ENCODE measurements around the gene ARPP19. TPM values are rescaled to one million over a fixed set of nuclear protein-coding genes. Genes with fewer than 3 reads are reported as not detected.

ARPP19 gene
- total and polyA plus RNA-seq, 10 of the 15 experiments (the other 5 are each of a cell fraction or from before 2014, with no cell fraction given) = 77.2 to 167 (median 121) TPM

- no peaks in the 10 kb centered on the region for H3K36me3 ChIP-seq (ENCODE audit: control insufficient read depth in 2 of 2, insufficient read depth in 2 of 2, low read length in 1 of 2)
- H3K79me2 ChIP-seq (ENCODE audit: control insufficient read depth, insufficient read depth, low read length) = peaks cover 14% of the 10 kb centered on the region
- DNase-seq (ENCODE audit: low read depth, low spot score) = no peak
- H3K4me3 ChIP-seq = no peak overlapping the region
- intact Hi-C loops (cut with micrococcal nuclease; ENCODE audit: unreplicated experiment) (no loop called here), in situ Hi-C loops (cut with MboI) (no loop called here)
- ChIA-PET SMC1A (ENCODE audit: uncharacterized antibody, unreplicated experiment) (interaction anchor here (0.6 to 1.3 kb wide), 3 partner anchors 18 to 92 kb away, joined by 3 to 4 read pairs (median 3); no protein-coding TSS in a partner anchor), POLR2A (interaction anchor here (0.6 kb wide), 1 partner anchor 222 kb away, joined by 3 read pairs; no protein-coding TSS in a partner anchor), RAD21 (ENCODE audit: unreplicated experiment) (no interaction called here), CTCF (interaction anchor here (0.8 to 1.2 kb wide), 3 partner anchors 17 to 226 kb away, joined by 3 to 4 read pairs (median 3); no protein-coding TSS in a partner anchor)
- no peaks in the 10 kb centered on the region for H3K9me3 ChIP-seq (replicated peaks; ENCODE audit: control insufficient read depth, insufficient read depth, low read length)
- no peak overlapping the region for H3K4me2 ChIP-seq (ENCODE audit: control insufficient read depth, insufficient read depth)
- H3K27ac ChIP-seq (ENCODE audit: control insufficient read depth, insufficient read depth) = no peak overlapping the region
- no peaks in the 10 kb centered on the region for H3K4me1 ChIP-seq (ENCODE audit: control insufficient read depth, insufficient read depth, low read length)
- ATAC-seq = no peak
- H3K9ac ChIP-seq (ENCODE audit: control insufficient read depth, insufficient read depth, low read length) = no peak overlapping the region
- FAIRE-seq = no peak
- no TSS peak for BruUV-seq (replicated peaks)
- whole genome bisulfite sequencing (ENCODE audit: insufficient coverage, insufficient replicate concordance, low lambda C conversion rate, missing lambda C conversion rate) = 68% methylated on average over 3 of the region's 3 CpGs
- TF ChIP-seq ZBTB40 (IDR thresholded peaks at IDR 0.05; ENCODE audit: borderline replicate concordance) (no peak), NR2C2 (IDR thresholded peaks at IDR 0.05; ENCODE audit: borderline replicate concordance, control insufficient read depth, insufficient read length, low read depth) (no peak), EGR1 (IDR thresholded peaks at IDR 0.05; ENCODE audit: borderline replicate concordance in 1 of 2, low read depth in 2 of 2, low read length in 2 of 2) (no peak), MYB (IDR thresholded peaks at IDR 0.05; ENCODE audit: borderline replicate concordance, low read depth, low read length) (no peak), ZNF217 (IDR thresholded peaks at IDR 0.05) (no peak), SREBF1 (IDR thresholded peaks at IDR 0.05; ENCODE audit: low read length) (no peak), SMAD5 (IDR thresholded peaks at IDR 0.05; ENCODE audit: low read depth) (no peak), BMI1 (IDR thresholded peaks at IDR 0.05; ENCODE audit: borderline replicate concordance) (no peak), MXI1 (IDR thresholded peaks at IDR 0.05; ENCODE audit: low read depth, low read length) (no peak), MTA3 (IDR thresholded peaks at IDR 0.05; ENCODE audit: borderline replicate concordance, low read length) (no peak), SIN3A (IDR thresholded peaks at IDR 0.05; ENCODE audit: low read depth, low read length) (no peak)
- no peaks in the 10 kb centered on the region for H4K20me1 ChIP-seq (ENCODE audit: control insufficient read depth, insufficient read depth)
- H2AFZ ChIP-seq (ENCODE audit: control insufficient read depth, low read depth, low read length) = no peak overlapping the region
- no peaks in the 10 kb centered on the region for H3K27me3 ChIP-seq (replicated peaks in 1 of 2; ENCODE audit: control insufficient read depth in 2 of 2, insufficient read depth in 2 of 2, low read length in 1 of 2)
Observed at GRCh38 chr15:52509500-52510245, 59.2 kb downstream of the ARPP19 start.

Data from GM12878 (cell line).